Stomach (tissue), 9 donors: Measurements from ENCODE around the gene CEP112. TPM values are rescaled to one million over a fixed set of nuclear protein-coding genes. Genes with fewer than 3 reads are reported as not detected.

Experiments
- DNase-seq, 2 donors: peaks; one replicate each; pipeline versions ENCODE4 v3.0.0 to v3.0.0-alpha.2; 2013 to 2019
- H3K27ac ChIP-seq, 5 donors: fragments of 200-600 bp in 4 of 5; sonication (generic) in 4 of 5; one replicate each; pipeline ENCODE4 v1.5.1; 2013 to 2019; ENCODE audit warnings: mild to moderate bottlenecking in 1 of 5, moderate library complexity in 1 of 5
- H3K27me3 ChIP-seq, 3 donors: fragments of 200-600 bp; sonication (generic); one replicate each; pipeline ENCODE4 v1.5.1; 2017 to 2019; ENCODE audit warnings: mixed run types in 1 of 3
- H3K36me3 ChIP-seq, 4 donors: fragments of 200-600 bp; sonication (generic); 1 replicate in 3 of 4; 2 replicates in 1 of 4; pipeline ENCODE4 v1.5.1; 2016 to 2019
- H3K4me1 ChIP-seq, 4 donors: fragments of 200-600 bp; sonication (generic); one replicate each; pipeline ENCODE4 v1.5.1; 2016 to 2019
- H3K4me3 ChIP-seq, 4 donors: fragments of 200-600 bp; sonication (generic) in 3 of 4; one replicate each; pipeline ENCODE4 v1.5.1; 2016 to 2019; ENCODE audit warnings: mild to moderate bottlenecking in 1 of 4
- H3K9me3 ChIP-seq, 4 donors: fragments of 200-600 bp; sonication (generic); one replicate each; pipeline ENCODE4 v1.5.1; 2016 to 2019
- EP300 ChIP-seq: sonication (generic); formaldehyde crosslinking; IDR thresholded peaks from one replicate; pipeline ENCODE4 v1.6.1; 2017; ENCODE audit warnings: antibody characterized with exemption
- POLR2A ChIP-seq, 4 donors: fragments of 450-650 bp; IDR thresholded peaks; one replicate each; pipeline ENCODE4 v1.6.1; 2016; ENCODE audit warnings: antibody characterized with exemption in 4 of 4, control low read depth in 2 of 4, mild to moderate bottlenecking in 1 of 4, moderate library complexity in 1 of 4
- POLR2AphosphoS5 ChIP-seq, 3 donors: sonication (generic); formaldehyde crosslinking; IDR thresholded peaks; one replicate each; pipeline ENCODE4 v1.6.1; 2016; ENCODE audit warnings: antibody characterized with exemption in 3 of 3
- WGBS, 5 donors: extraction: QIAGEN DNeasy Blood & Tissue Kit in 3 of 5; methylation state at CpG; one replicate each; pipeline versions ENCODE4 v1.1.5 to v1.1.7; 2013 to 2018; 5-methylcytosine and 5-hydroxymethylcytosine counted together
- intact Hi-C: fragments of 100-400 bp; cut with DNase I; formaldehyde crosslinking; loops from one replicate; pipeline ENCODE4 v1.15.1; 2023; ENCODE audit warnings: low total_unique reads
- polyA plus RNA-seq, 3 donors: library from polyadenylated mRNA; stranded (reverse); fragments of 200-250 nt; gene quantifications; one replicate each; pipeline ENCODE4 v1.2.3, GENCODE V29; 2013
- total RNA-seq, 5 donors: library from RNA; depleted of rRNA; stranded (reverse); fragments of >200 nt; gene quantifications; one replicate each; pipeline versions ENCODE4 v1.1.0 to v1.2.3, GENCODE V29; 2014 to 2016
- TF ChIP-seq, protein P1 (sequence below), 7 experiments: fragments of 450-650 bp in 4 of 7; fragments of 200-600 bp in 3 of 7; sonication (generic) in 3 of 7; IDR thresholded peaks; one replicate each; pipeline ENCODE4 v1.5.1; 2016 to 2019; ENCODE audit warnings: antibody characterized with exemption in 7 of 7, control low read depth in 2 of 7, mild to moderate bottlenecking in 1 of 7
- donor health status: healthy with polysubstance abuse.
- donor health status: Bipolar disorder and iron deficiency.
- donor health status: healthy.

Gene CEP112
- total and polyA plus RNA-seq, 8 donors = 3.5 to 108 (median 13.3) TPM

DNA sequence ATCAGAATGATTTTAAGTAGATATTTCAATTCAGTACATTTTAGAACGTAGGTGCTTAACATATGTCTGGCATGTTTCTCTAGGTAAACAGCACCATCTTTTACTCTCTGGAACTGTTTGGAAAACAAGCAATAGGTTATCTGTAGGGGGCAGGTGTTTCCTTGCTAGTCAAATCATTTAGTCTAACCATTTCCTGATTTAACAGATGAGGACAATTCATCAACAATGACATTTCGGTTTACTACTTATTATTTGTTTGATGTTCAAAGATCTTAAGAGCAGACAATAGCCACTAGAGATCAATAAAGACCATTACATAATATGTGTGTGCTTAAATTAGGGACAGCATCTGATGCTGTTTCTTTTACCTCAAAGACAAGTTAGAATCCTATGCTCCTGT lies 173.1 kb downstream of the CEP112 start:
- no peak for DNase-seq
- Histone ChIP-seq H3K36me3 (peaks cover 0 to 17% (median 1%) of the 10 kb centered on the region in 4 donors), H3K27ac (no peak overlapping the region), H3K27me3 (no peaks in the 10 kb centered on the region), H3K9me3 (peaks cover 0 to 12% (median 10%) of the 10 kb centered on the region in 4 donors), H3K4me3 (no peak overlapping the region), H3K4me1 (no peaks in the 10 kb centered on the region)
- TF ChIP-seq EP300 (no peak), POLR2A (IDR thresholded peaks at IDR 0.05) (no peak), POLR2AphosphoS5 (IDR thresholded peaks at IDR 0.05) (no peak)
- TF ChIP-seq, protein P1, sequence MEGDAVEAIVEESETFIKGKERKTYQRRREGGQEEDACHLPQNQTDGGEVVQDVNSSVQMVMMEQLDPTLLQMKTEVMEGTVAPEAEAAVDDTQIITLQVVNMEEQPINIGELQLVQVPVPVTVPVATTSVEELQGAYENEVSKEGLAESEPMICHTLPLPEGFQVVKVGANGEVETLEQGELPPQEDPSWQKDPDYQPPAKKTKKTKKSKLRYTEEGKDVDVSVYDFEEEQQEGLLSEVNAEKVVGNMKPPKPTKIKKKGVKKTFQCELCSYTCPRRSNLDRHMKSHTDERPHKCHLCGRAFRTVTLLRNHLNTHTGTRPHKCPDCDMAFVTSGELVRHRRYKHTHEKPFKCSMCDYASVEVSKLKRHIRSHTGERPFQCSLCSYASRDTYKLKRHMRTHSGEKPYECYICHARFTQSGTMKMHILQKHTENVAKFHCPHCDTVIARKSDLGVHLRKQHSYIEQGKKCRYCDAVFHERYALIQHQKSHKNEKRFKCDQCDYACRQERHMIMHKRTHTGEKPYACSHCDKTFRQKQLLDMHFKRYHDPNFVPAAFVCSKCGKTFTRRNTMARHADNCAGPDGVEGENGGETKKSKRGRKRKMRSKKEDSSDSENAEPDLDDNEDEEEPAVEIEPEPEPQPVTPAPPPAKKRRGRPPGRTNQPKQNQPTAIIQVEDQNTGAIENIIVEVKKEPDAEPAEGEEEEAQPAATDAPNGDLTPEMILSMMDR (IDR thresholded peaks at IDR 0.05) = no peak
- 31 to 35% (median 34%) methylated on average over 2 of the region's 2 CpGs for WGBS, 5 donors
- intact Hi-C loops = no loop called here

- intact Hi-C loops = no loop called here
- Histone ChIP-seq H3K36me3 (peaks cover 0 to 4% (median 2%) of the 10 kb centered on the region in 4 donors), H3K4me3 (no peak overlapping the region), H3K27me3 (no peaks in the 10 kb centered on the region), H3K9me3 (no peaks in the 10 kb centered on the region), H3K27ac (no peak overlapping the region), H3K4me1 (no peaks in the 10 kb centered on the region)
- no peak for TF ChIP-seq POLR2A (IDR thresholded peaks at IDR 0.05)
- TF ChIP-seq EP300 = no peak
- TF ChIP-seq, protein P1 (IDR thresholded peaks at IDR 0.05) = no peak
- no peak for TF ChIP-seq POLR2AphosphoS5 (IDR thresholded peaks at IDR 0.05)
- 57 to 65% (median 65%) methylated on average over 3 of the region's 3 CpGs for whole genome bisulfite sequencing, 5 donors
- no peak for DNase-seq
These were observed 175.7 kb downstream of the CEP112 start for GRCh38 chr17:66016231-66016630.

DNA sequence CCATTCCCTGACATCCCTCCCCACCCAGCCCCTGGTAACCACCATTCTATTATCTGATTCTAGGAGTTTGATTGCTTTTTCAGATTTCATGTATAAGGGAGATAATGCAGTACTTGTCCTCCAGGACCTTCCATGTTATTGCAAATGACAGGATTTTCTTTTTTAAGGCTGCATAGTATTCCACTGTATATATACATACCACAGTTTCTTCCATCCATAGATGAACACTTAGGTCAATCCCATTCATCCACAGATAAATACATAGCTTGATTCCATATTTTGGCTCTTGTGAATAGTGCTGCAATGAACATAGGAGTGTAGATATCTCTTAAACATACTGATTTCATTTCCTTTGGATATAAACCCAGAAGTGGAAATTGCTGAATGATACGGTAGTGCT lies 183.3 kb downstream of the CEP112 start:
- Histone ChIP-seq H3K27ac (no peak overlapping the region), H3K36me3 (peaks cover 0 to under 1% (median 0%) of the 10 kb centered on the region in 4 donors), H3K9me3 (peaks cover 0 to 6% (median 0%) of the 10 kb centered on the region in 4 donors), H3K4me1 (no peaks in the 10 kb centered on the region), H3K27me3 (no peaks in the 10 kb centered on the region), H3K4me3 (no peak overlapping the region)
- no peak for DNase-seq
- intact Hi-C loops = no loop called here
- TF ChIP-seq POLR2A (IDR thresholded peaks at IDR 0.05) = no peak
- no peak for TF ChIP-seq POLR2AphosphoS5 (IDR thresholded peaks at IDR 0.05)
- no peak for TF ChIP-seq EP300
- TF ChIP-seq, protein P1 (IDR thresholded peaks at IDR 0.05) = no peak
- WGBS, 5 donors = 0 to 95% (median 47%) methylated on average over 1 of the region's 1 CpG

DNA sequence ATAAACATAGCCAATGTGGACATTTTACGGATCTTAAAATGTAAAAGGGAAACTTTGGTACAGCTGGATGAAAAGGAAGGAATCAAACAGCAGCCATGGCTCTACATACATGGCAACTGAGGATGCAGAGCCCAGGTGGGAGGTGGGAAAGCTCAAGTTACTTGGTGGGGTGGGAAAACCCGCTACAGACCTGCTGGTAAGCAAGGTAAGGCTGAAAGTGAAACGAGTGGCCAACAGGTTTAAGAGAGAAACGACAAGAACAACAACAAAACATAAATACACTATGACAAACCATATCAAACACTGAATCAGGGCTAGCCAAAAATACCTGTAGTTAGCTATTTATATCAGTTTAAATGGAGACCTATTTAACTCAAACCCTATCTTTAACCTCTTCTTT lies 185.3 kb downstream of the CEP112 start:
- 79 to 85% (median 82%) methylated on average over 4 of the region's 4 CpGs for WGBS, 5 donors
- intact Hi-C loops = no loop called here
- TF ChIP-seq EP300 (no peak), POLR2A (IDR thresholded peaks at IDR 0.05) (no peak), POLR2AphosphoS5 (IDR thresholded peaks at IDR 0.05) (no peak)
- TF ChIP-seq, protein P1 (IDR thresholded peaks at IDR 0.05) = no peak

More for the DNA sequence above, 185.3 kb downstream of the CEP112 start:
- no peak for DNase-seq
- no peaks in the 10 kb centered on the region for H3K36me3 ChIP-seq
- peaks cover 0 to 5% (median 3%) of the 10 kb centered on the region in 4 donors for H3K4me1 ChIP-seq
- H3K27ac ChIP-seq = no peak overlapping the region
- no peaks in the 10 kb centered on the region for H3K27me3 ChIP-seq
- peaks cover 0 to 6% (median 0%) of the 10 kb centered on the region in 4 donors for H3K9me3 ChIP-seq
- no peak overlapping the region for H3K4me3 ChIP-seq
